Raji (cell line): ENCODE measurements around the gene NR1H3.

Source experiments
- POLR2A ChIP-seq: IDR thresholded peaks from 2 replicates; pipeline ENCODE4 v1.6.1; 2011; ENCODE audit warnings: low read depth, low read length, control low read depth; ENCODE audit not compliant: insufficient read depth

The NR1H3 gene

GRCh38 chr11:47274495-47275235 lies 16.9 kb downstream of the NR1H3 start:
- no peak for TF ChIP-seq POLR2A

GRCh38 chr11:47276923-47277322 lies 19.1 kb downstream of the NR1H3 start:
- no peak for TF ChIP-seq POLR2A

- no peak for TF ChIP-seq POLR2A
Measured at GRCh38 chr11:47278058-47278457, 20.3 kb downstream of the NR1H3 start.

- no peak for TF ChIP-seq POLR2A
Measured at GRCh38 chr11:47278769-47279168, 21.0 kb downstream of the NR1H3 start.

GRCh38 chr11:47280099-47280498 lies 22.3 kb downstream of the NR1H3 start:
- TF ChIP-seq POLR2A, result no peak

GRCh38 chr11:47280860-47281259 lies 23.1 kb downstream of the NR1H3 start:
- no peak for TF ChIP-seq POLR2A

GRCh38 chr11:47282462-47282861 lies 24.7 kb downstream of the NR1H3 start:
- no peak for TF ChIP-seq POLR2A

GRCh38 chr11:47284151-47284550 lies 26.4 kb downstream of the NR1H3 start:
- no peak for TF ChIP-seq POLR2A

- TF ChIP-seq POLR2A, result no peak
Measured at GRCh38 chr11:47285969-47286770, 28.4 kb downstream of the NR1H3 start.

GRCh38 chr11:47288066-47288465 lies 30.3 kb downstream of the NR1H3 start:
- TF ChIP-seq POLR2A, result no peak

- TF ChIP-seq POLR2A, result no peak
Measured at GRCh38 chr11:47289856-47290255, 32.1 kb downstream of the NR1H3 start.

GRCh38 chr11:47295385-47295784 lies 37.6 kb downstream of the NR1H3 start:
- TF ChIP-seq POLR2A, result no peak

- no peak for TF ChIP-seq POLR2A
Measured at GRCh38 chr11:47296045-47296444, 38.2 kb downstream of the NR1H3 start.

GRCh38 chr11:47299078-47299477 lies 41.3 kb downstream of the NR1H3 start:
- no peak for TF ChIP-seq POLR2A

GRCh38 chr11:47302853-47303252 lies 45.1 kb downstream of the NR1H3 start:
- no peak for TF ChIP-seq POLR2A

GRCh38 chr11:47305734-47306483 lies 48.1 kb downstream of the NR1H3 start:
- no peak for TF ChIP-seq POLR2A

- no peak for TF ChIP-seq POLR2A
Measured at GRCh38 chr11:47306484-47306844, 48.7 kb downstream of the NR1H3 start.
